Neural crest cell (in vitro differentiated cells): ENCODE measurements around the gene FRMPD2. TPM values are rescaled to one million over a fixed set of nuclear protein-coding genes. Genes with fewer than 3 reads are reported as not detected.

ENCODE experiments used
- DNase-seq: peaks from one replicate; pipeline ENCODE4 v3.0.0; 2021; ENCODE audit warnings: low read depth, mixed read lengths, low spot score
- H3K27ac Mint-ChIP-seq: one replicate; pipeline ENCODE4 v1.8.0; 2021; ENCODE audit warnings: mild to moderate bottlenecking, mixed read lengths; ENCODE audit not compliant: unreplicated experiment
- H3K27me3 Mint-ChIP-seq: 2 replicates; pipeline ENCODE4 v1.8.0; 2021; ENCODE audit warnings: low read depth, mild to moderate bottlenecking, mixed read lengths
- H3K36me3 Mint-ChIP-seq: 2 replicates; pipeline ENCODE4 v1.8.0; 2021; ENCODE audit warnings: low read depth, mild to moderate bottlenecking, mixed read lengths
- H3K4me1 Mint-ChIP-seq: 2 replicates; pipeline ENCODE4 v1.8.0; 2021; ENCODE audit warnings: mixed read lengths
- H3K4me3 Mint-ChIP-seq: one replicate; pipeline ENCODE4 v1.8.0; 2021; ENCODE audit warnings: mild to moderate bottlenecking, mixed read lengths
- H3K9me3 Mint-ChIP-seq: 2 replicates; pipeline ENCODE4 v1.8.0; 2021; ENCODE audit warnings: mixed read lengths
- total RNA-seq: library from RNA; stranded (reverse); gene quantifications from 2 replicates; pipeline ENCODE4 v1.2.1, GENCODE V29; 2021
- TF ChIP-seq, protein P1 (sequence below): fragments of 200-600 bp; sonication (generic); conservative IDR thresholded peaks from 2 replicates; pipeline ENCODE4 v1.5.0; 2021; ENCODE audit warnings: antibody characterized with exemption, mild to moderate bottlenecking

Gene FRMPD2
- total RNA-seq, 1 donor from 2014 or later = 0.26 TPM

DNA sequence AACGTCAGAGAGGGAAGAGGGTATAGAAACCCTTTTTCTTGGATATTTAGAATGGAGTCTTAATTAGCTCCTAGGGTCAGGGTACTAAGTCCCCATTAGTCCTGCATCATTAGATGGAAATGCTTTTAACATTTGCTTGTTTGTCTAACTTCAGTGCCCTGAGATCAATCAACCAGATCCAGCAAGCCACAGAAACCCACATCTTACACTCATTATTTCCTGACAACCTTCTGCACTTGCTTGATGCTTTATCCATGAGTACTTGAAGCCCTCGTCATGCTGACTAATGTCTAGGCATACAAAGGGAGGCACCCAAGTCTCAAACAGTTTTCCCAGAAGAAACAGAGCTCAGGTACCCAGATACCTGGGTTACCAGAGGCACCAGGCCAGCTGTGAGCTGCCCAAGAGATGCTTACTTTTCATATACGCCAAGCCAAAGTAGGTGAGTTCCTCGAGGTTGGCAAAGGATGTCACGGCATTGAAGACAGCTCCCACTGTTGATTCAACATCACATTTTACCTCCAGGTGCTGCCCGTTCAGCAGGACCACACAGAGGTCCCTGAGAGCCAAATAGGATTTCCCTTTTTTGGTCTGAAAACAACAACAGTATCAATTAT is 42.7 kb downstream of the FRMPD2 start:
- Mint-ChIP-seq H3K36me3 (no peaks in the 10 kb centered on the region), H3K27me3 (no peaks in the 10 kb centered on the region), H3K4me1 (peaks cover 10% of the 10 kb centered on the region), H3K27ac (no peak overlapping the region), H3K4me3 (no peak overlapping the region), H3K9me3 (no peaks in the 10 kb centered on the region)
- no peak for DNase-seq
- TF ChIP-seq, protein P1, sequence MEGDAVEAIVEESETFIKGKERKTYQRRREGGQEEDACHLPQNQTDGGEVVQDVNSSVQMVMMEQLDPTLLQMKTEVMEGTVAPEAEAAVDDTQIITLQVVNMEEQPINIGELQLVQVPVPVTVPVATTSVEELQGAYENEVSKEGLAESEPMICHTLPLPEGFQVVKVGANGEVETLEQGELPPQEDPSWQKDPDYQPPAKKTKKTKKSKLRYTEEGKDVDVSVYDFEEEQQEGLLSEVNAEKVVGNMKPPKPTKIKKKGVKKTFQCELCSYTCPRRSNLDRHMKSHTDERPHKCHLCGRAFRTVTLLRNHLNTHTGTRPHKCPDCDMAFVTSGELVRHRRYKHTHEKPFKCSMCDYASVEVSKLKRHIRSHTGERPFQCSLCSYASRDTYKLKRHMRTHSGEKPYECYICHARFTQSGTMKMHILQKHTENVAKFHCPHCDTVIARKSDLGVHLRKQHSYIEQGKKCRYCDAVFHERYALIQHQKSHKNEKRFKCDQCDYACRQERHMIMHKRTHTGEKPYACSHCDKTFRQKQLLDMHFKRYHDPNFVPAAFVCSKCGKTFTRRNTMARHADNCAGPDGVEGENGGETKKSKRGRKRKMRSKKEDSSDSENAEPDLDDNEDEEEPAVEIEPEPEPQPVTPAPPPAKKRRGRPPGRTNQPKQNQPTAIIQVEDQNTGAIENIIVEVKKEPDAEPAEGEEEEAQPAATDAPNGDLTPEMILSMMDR = no peak

DNA sequence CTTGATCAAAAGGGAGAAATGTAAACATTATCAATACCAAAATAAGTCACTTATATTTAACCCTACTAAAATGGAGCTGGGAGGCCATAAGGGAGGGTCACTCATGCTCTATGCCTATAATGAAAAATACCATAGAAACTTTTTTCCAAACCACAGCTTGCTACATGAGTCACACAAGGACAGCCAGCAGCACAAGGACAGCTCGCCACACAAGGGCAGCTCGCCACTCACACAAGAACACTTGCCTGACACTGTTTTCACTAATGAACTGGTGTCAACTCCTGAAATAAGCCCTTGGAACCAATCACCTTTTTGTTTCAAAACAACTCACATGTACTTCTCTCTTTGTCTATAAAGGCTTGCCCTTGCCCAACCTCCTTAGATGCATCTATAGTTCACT is 43.3 kb downstream of the FRMPD2 start:
- no peak for DNase-seq
- H3K9me3 Mint-ChIP-seq = no peaks in the 10 kb centered on the region
- H3K36me3 Mint-ChIP-seq = no peaks in the 10 kb centered on the region
- H3K27me3 Mint-ChIP-seq = no peaks in the 10 kb centered on the region
- TF ChIP-seq, protein P1 = no peak
- H3K4me3 Mint-ChIP-seq = no peak overlapping the region
- H3K4me1 Mint-ChIP-seq = peaks cover 10% of the 10 kb centered on the region
- H3K27ac Mint-ChIP-seq = no peak overlapping the region

DNA sequence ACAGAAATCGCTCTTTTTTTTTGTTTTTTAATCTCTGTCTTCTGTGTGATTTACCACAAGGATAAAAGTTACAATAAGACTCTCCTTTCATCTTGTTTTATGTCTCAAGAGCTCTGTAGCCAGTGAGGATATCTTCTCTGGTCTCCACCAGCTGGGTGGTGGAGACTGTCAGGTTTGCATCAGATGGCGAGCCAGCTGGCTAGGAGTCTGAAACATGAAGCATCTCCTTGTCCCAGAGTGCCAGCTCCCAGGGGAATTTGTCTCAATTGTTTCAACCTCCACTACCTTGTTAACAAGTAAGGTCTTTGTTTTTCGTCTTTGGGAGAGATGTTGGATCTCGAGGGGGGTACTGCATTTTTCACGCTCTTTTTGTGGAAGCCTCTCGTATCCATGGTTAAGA is 47.3 kb downstream of the FRMPD2 start:
- Mint-ChIP-seq H3K4me3 (no peak overlapping the region), H3K9me3 (no peaks in the 10 kb centered on the region), H3K4me1 (peaks cover 5% of the 10 kb centered on the region), H3K36me3 (no peaks in the 10 kb centered on the region), H3K27me3 (peaks cover 11% of the 10 kb centered on the region), H3K27ac (no peak overlapping the region)
- TF ChIP-seq, protein P1 = no peak
- DNase-seq = no peak

DNA sequence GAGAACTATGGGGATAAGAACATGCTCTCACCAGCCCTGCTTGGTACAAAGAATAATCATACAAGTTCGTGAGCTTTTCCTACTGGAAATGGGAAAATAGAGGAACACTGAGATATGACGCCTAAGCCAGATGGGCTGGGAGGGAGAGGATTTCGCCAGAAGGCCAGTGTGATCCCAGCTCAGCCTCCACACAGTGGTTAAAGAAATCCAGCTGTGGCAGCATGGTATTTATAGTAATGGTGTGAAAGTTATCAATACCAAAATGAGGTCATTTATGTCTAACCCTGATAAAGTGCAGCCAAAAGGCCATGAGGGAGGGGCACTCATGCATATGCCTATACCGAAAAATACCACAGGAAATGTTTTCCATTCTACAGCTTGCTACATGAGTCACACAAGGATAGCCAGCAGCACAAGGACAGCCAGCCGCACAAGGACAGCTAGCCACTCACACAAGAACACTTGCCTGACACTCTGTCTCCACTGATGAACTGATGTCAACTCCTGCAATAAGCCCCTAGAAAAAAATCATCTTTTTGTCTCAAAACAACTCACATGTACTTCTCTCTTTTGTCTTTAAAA is 49.4 kb downstream of the FRMPD2 start:
- no peak overlapping the region for H3K27ac Mint-ChIP-seq
- TF ChIP-seq, protein P1 = no peak
- H3K9me3 Mint-ChIP-seq = peaks cover 2% of the 10 kb centered on the region
- no peaks in the 10 kb centered on the region for H3K36me3 Mint-ChIP-seq
- H3K27me3 Mint-ChIP-seq = peaks cover 18% of the 10 kb centered on the region
- peaks cover 5% of the 10 kb centered on the region for H3K4me1 Mint-ChIP-seq
- DNase-seq = no peak
- H3K4me3 Mint-ChIP-seq = no peak overlapping the region

DNA sequence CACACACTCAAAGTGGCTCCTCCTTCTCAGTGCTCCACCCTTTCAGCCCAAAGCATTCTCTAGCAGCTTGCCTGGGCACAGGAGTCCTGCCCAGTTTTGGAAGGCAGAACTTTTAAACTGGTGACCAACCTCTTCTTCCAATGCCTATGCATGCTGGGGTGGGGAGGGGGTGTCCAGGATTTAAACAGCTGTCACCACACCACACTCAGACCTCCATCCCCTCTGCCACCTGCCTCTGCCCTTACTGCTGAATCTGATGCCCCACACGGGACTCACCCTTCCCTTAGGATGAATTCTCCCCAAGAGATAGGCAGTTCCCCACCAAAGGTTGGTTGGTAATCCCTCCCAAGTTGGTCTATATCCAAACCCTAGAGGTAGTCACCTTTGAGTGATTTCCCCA is 50.2 kb downstream of the FRMPD2 start:
- Mint-ChIP-seq H3K36me3 (no peaks in the 10 kb centered on the region), H3K27me3 (peaks cover 26% of the 10 kb centered on the region), H3K27ac (no peak overlapping the region), H3K4me3 (no peak overlapping the region), H3K9me3 (peaks cover 2% of the 10 kb centered on the region), H3K4me1 (peaks cover 5% of the 10 kb centered on the region)
- no peak for DNase-seq
- TF ChIP-seq, protein P1 = no peak
